SU-DHL-6 (cell line): ENCODE results near the gene PLA2G2E.

ENCODE experiments used
- EZH2phosphoT487 ChIP-seq: fragments of 200-600 bp; sonication (generic), shearing (Covaris generic); conservative IDR thresholded peaks from 2 replicates; pipeline ENCODE4 v1.6.1; 2018; ENCODE audit warnings: mild to moderate bottlenecking, antibody characterized with exemption, low read length, moderate library complexity, mixed read lengths
- TF ChIP-seq, protein P1 (sequence below): fragments of 200-600 bp; sonication (generic); IDR thresholded peaks from one replicate; pipeline ENCODE4 v1.5.1; 2017; ENCODE audit warnings: antibody characterized with exemption, mild to moderate bottlenecking, low read length, moderate library complexity; ENCODE audit not compliant: insufficient read depth, poor library complexity, severe bottlenecking

DNA sequence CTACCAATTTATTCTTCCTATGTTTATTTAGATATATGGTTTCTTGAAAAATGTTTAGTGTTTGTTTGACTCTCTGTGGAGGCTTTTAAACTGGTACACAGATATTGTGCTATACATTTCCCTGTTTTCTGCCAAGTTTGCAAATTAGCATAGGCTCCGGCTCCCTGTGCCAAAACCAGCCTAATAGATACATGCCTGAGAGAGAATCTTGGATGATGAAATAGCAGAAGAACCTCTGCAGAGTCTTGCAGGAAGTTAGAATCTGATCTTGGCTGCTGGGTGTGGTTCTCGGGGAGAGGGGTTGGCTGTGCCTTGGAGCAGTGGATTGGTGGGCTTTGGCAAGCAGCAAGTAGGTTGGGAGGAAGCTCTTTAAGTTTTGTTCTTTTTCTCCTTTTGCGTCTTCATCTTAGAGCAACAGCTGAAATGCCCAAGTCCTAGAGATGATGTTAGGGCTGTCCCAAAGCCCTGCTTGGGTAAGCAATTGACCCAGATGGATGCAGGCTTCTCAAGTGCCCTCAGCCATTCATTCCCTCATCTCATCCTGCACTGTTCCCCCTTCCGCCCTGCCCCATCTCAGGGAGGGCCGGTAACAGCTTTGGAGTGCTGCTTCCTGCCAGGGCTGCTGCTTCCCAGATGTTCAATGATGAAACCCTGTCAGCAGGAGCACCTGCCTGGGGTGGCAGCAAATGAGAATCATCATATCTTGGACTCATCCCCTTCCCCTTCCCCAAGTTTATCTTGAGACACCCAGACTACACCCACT lies 46.7 kb upstream of the PLA2G2E start:
- TF ChIP-seq, protein P1, sequence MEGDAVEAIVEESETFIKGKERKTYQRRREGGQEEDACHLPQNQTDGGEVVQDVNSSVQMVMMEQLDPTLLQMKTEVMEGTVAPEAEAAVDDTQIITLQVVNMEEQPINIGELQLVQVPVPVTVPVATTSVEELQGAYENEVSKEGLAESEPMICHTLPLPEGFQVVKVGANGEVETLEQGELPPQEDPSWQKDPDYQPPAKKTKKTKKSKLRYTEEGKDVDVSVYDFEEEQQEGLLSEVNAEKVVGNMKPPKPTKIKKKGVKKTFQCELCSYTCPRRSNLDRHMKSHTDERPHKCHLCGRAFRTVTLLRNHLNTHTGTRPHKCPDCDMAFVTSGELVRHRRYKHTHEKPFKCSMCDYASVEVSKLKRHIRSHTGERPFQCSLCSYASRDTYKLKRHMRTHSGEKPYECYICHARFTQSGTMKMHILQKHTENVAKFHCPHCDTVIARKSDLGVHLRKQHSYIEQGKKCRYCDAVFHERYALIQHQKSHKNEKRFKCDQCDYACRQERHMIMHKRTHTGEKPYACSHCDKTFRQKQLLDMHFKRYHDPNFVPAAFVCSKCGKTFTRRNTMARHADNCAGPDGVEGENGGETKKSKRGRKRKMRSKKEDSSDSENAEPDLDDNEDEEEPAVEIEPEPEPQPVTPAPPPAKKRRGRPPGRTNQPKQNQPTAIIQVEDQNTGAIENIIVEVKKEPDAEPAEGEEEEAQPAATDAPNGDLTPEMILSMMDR, result no peak
- TF ChIP-seq EZH2phosphoT487, result no peak
